Panc1 (cell line): ENCODE data around the gene RXYLT1.

Experiments used
- CTCF ChIP-seq: fragments of 450-650 bp; IDR thresholded peaks from 2 replicates; pipeline ENCODE4 v1.5.1; 2017; ENCODE audit warnings: mild to moderate bottlenecking
- SIN3A ChIP-seq: IDR thresholded peaks from 2 replicates; pipeline ENCODE4 v1.6.1; 2012; ENCODE audit warnings: low read depth, mild to moderate bottlenecking, low read length, moderate library complexity, borderline replicate concordance; ENCODE audit not compliant: insufficient read depth

- TF ChIP-seq CTCF (no peak), SIN3A (no peak)
Observed at GRCh38 chr12:63857771-63858670, 78.3 kb downstream of the RXYLT1 start.
